Loucy (cell line): ENCODE results near the gene ECE2.

Experiments
- H2AFZ ChIP-seq: fragments of 200-600 bp; sonication (generic); 2 replicates; pipeline ENCODE4 v1.6.0; 2016; ENCODE audit warnings: antibody characterized with exemption, mild to moderate bottlenecking, low read length, moderate library complexity
- H3F3A ChIP-seq: fragments of 200-600 bp; 2 replicates; pipeline ENCODE4 v1.6.0; 2016; ENCODE audit warnings: antibody characterized with exemption, low read depth, mild to moderate bottlenecking
- H3K27me3 ChIP-seq: fragments of 200-600 bp; sonication (generic); 2 replicates; pipeline ENCODE4 v1.6.1; 2014; ENCODE audit warnings: low read length, mild to moderate bottlenecking; ENCODE audit not compliant: insufficient read depth, poor library complexity, severe bottlenecking
- H3K36me3 ChIP-seq: fragments of 200-600 bp; sonication (generic); 2 replicates; pipeline ENCODE4 v1.6.1; 2016; ENCODE audit warnings: low read length; ENCODE audit not compliant: insufficient read depth
- H3K4me1 ChIP-seq: fragments of 200-600 bp; sonication (generic); 2 replicates; pipeline ENCODE4 v1.5.1; 2014; ENCODE audit warnings: low read length, mild to moderate bottlenecking; ENCODE audit not compliant: insufficient read depth, poor library complexity, severe bottlenecking
- H3K4me2 ChIP-seq: fragments of 200-600 bp; sonication (generic); 2 replicates; pipeline ENCODE4 v1.6.0; 2014; ENCODE audit warnings: antibody characterized with exemption, low read length, low read depth, mild to moderate bottlenecking; ENCODE audit not compliant: poor library complexity, severe bottlenecking
- H3K4me3 ChIP-seq: fragments of 200-600 bp; sonication (generic); 2 replicates; pipeline ENCODE4 v1.5.1; 2014; ENCODE audit warnings: low read length, mild to moderate bottlenecking, mixed read lengths; ENCODE audit not compliant: poor library complexity, severe bottlenecking
- H3K79me2 ChIP-seq: fragments of 200-600 bp; sonication (generic); 2 replicates; pipeline ENCODE4 v1.6.1; 2014; ENCODE audit warnings: low read length; ENCODE audit not compliant: insufficient read depth
- H3K9ac ChIP-seq: fragments of 200-600 bp; sonication (generic); 2 replicates; pipeline ENCODE4 v1.6.0; 2014; ENCODE audit warnings: mild to moderate bottlenecking, low read depth, low read length, moderate library complexity; ENCODE audit not compliant: poor library complexity, severe bottlenecking
- H3K9me2 ChIP-seq: fragments of 200-600 bp; sonication (generic); replicated peaks from 2 replicates; pipeline ENCODE4 v1.6.1; 2016; ENCODE audit warnings: low read depth, low read length, mixed read lengths
- H3K9me3 ChIP-seq: fragments of 200-600 bp; sonication (generic); 2 replicates; pipeline ENCODE4 v1.6.1; 2014; ENCODE audit warnings: mild to moderate bottlenecking, antibody characterized with exemption, low read length, low read depth; ENCODE audit not compliant: insufficient read depth
- H4K20me1 ChIP-seq: fragments of 200-600 bp; sonication (generic); 2 replicates; pipeline ENCODE4 v1.6.0; 2014; ENCODE audit warnings: antibody characterized with exemption, low read length, mild to moderate bottlenecking; ENCODE audit not compliant: insufficient read depth, poor library complexity, severe bottlenecking
- EZH2phosphoT487 ChIP-seq: fragments of 200-600 bp; IDR thresholded peaks from 2 replicates; pipeline ENCODE4 v1.6.1; 2018; ENCODE audit warnings: antibody characterized with exemption, mild to moderate bottlenecking, moderate library complexity, borderline replicate concordance
- TF ChIP-seq, protein P1 (sequence below): fragments of 200-600 bp; sonication (generic); conservative IDR thresholded peaks from 2 replicates; pipeline ENCODE4 v1.5.1; 2014; ENCODE audit warnings: mild to moderate bottlenecking, antibody characterized with exemption, low read length

The ECE2 gene

DNA sequence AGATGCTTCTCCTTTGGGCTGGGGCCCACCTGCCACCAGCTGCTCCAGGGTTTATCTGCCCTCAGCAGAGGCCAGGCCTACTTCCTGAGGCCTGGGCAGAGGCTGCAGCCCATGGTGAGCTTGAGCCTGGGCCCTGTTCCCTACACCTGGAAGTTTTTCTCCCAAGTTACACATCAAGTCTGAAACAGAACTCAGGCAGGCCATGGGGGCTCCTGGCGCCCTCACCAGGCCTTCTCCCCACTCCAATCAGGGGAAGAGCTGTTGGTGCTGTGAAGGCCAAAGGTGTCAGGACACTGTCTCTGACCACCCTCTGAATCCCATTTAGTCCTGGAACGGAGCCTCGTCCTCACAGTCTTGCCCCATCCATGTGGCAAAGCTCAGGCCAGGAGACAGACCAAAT is 39.2 kb upstream of the ECE2 start:
- Histone ChIP-seq H3K79me2 (no peaks in the 10 kb centered on the region), H4K20me1 (no peaks in the 10 kb centered on the region), H2AFZ (no peak overlapping the region), H3K9me3 (no peaks in the 10 kb centered on the region), H3K4me1 (no peaks in the 10 kb centered on the region), H3K9me2 (no peaks in the 10 kb centered on the region), H3K36me3 (no peaks in the 10 kb centered on the region), H3K27me3 (no peaks in the 10 kb centered on the region), H3K4me2 (no peak overlapping the region), H3K4me3 (no peak overlapping the region), H3F3A (no peaks in the 10 kb centered on the region), H3K9ac (no peak overlapping the region)
- no peak for TF ChIP-seq EZH2phosphoT487
- TF ChIP-seq, protein P1, sequence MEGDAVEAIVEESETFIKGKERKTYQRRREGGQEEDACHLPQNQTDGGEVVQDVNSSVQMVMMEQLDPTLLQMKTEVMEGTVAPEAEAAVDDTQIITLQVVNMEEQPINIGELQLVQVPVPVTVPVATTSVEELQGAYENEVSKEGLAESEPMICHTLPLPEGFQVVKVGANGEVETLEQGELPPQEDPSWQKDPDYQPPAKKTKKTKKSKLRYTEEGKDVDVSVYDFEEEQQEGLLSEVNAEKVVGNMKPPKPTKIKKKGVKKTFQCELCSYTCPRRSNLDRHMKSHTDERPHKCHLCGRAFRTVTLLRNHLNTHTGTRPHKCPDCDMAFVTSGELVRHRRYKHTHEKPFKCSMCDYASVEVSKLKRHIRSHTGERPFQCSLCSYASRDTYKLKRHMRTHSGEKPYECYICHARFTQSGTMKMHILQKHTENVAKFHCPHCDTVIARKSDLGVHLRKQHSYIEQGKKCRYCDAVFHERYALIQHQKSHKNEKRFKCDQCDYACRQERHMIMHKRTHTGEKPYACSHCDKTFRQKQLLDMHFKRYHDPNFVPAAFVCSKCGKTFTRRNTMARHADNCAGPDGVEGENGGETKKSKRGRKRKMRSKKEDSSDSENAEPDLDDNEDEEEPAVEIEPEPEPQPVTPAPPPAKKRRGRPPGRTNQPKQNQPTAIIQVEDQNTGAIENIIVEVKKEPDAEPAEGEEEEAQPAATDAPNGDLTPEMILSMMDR = no peak

DNA sequence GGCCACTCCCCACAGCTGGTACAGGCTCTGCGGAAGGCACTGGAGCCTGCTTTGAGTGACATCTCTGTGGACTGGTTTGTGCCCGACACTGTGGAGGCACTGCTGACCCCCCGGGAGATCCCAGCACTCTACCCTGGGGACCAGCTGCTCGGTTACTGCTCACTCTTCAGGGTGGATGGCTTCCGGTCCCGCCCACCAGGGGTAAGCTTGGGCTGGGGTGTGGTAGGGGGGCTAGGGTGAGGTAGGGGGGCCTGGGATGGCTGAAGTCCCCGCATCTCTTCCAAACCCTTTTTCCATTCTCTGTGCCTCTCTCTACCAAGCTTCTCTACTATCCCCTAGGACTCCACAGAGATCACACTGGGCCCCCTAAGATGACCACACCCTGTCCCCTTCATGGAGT is 38.6 kb upstream of the ECE2 start:
- H3K9ac ChIP-seq = no peak overlapping the region

DNA sequence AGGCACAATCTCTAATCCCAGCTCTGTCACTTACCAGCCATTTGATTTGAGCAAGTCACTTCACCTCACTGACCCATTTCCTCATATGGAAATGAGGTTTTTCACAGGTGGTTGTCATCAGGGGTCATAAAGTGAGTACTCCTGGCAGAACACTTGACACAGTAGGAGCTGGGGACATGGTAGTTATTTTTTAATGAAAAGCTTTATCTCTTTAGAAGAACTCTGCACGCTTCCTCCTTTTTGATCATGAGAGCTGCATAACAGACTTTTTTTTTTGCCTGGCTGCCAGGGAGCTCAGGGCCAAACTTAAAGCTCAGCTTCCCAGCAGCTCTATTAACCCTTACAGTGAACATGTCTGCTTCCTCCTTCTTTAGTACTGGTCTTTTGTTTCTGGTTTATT is 38.0 kb upstream of the ECE2 start:
- Histone ChIP-seq H3F3A (no peaks in the 10 kb centered on the region), H3K9ac (no peak overlapping the region), H3K36me3 (peaks cover 8% of the 10 kb centered on the region; the same call in 1 of the 2 replicates), H3K27me3 (no peaks in the 10 kb centered on the region), H3K9me3 (no peaks in the 10 kb centered on the region), H3K4me2 (no peak overlapping the region), H2AFZ (no peak overlapping the region), H3K4me1 (no peaks in the 10 kb centered on the region), H4K20me1 (no peaks in the 10 kb centered on the region), H3K9me2 (no peaks in the 10 kb centered on the region), H3K79me2 (no peaks in the 10 kb centered on the region), H3K4me3 (no peak overlapping the region)
- no peak for TF ChIP-seq EZH2phosphoT487

More for the DNA sequence above, 38.6 kb upstream of the ECE2 start:
- H3K4me3 ChIP-seq = no peak overlapping the region
- H3F3A ChIP-seq = no peaks in the 10 kb centered on the region
- no peaks in the 10 kb centered on the region for H3K27me3 ChIP-seq
- H3K9me2 ChIP-seq = no peaks in the 10 kb centered on the region
- peaks cover 2% of the 10 kb centered on the region; the same call in 1 of the 2 replicates for H3K36me3 ChIP-seq
- H4K20me1 ChIP-seq = no peaks in the 10 kb centered on the region
- no peak overlapping the region for H3K4me2 ChIP-seq
- H3K79me2 ChIP-seq = no peaks in the 10 kb centered on the region
- no peak overlapping the region for H2AFZ ChIP-seq
- no peak for TF ChIP-seq EZH2phosphoT487
- TF ChIP-seq, protein P1 = no peak
- no peaks in the 10 kb centered on the region for H3K9me3 ChIP-seq
- H3K4me1 ChIP-seq = no peaks in the 10 kb centered on the region

DNA sequence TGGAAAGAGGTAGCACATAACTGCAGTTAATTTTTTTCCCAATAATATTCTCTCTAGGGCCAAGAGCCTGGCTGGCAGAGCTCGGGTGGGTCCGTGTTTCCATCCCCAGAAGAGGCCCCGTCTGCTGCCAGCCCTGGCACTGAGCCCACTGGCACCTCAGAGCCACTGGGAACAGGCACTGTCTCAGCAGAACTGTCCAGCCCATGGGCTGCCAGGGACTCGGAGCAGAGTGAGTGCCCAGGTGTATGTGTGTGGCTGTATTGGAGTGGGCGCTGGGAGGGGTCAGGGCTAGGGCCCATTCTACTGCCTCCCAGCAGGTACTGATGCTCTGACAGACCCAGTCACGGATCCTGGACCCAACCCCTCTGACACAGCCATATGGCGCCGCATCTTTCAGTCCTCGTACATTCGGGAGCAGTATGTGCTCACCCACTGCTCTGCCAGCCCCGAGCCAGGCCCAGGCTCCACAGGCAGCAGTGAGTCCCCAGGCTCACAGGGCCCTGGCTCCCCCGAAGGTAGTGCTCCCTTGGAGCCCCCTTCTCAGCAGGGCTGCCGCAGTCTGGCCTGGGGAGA is 37.5 kb upstream of the ECE2 start:
- Histone ChIP-seq H4K20me1 (no peaks in the 10 kb centered on the region), H3K27me3 (no peaks in the 10 kb centered on the region), H3F3A (no peaks in the 10 kb centered on the region), H3K4me3 (no peak overlapping the region), H3K4me1 (no peaks in the 10 kb centered on the region), H3K9ac (no peak overlapping the region), H3K79me2 (no peaks in the 10 kb centered on the region), H3K9me3 (no peaks in the 10 kb centered on the region), H3K4me2 (no peak overlapping the region), H3K36me3 (peaks cover 14% of the 10 kb centered on the region; the same call in 1 of the 2 replicates), H2AFZ (no peak overlapping the region), H3K9me2 (no peaks in the 10 kb centered on the region)
- TF ChIP-seq, protein P1 = no peak
- TF ChIP-seq EZH2phosphoT487 = no peak
